Natural killer cell (primary cell): ENCODE measurements around the gene LRSAM1. TPM values are rescaled to one million over a fixed set of nuclear protein-coding genes. Genes with fewer than 3 reads are reported as not detected.

Source experiments
- ATAC-seq, 3 donors: fragments of 150-1000 bp in 2 of 3; fragments of 200-7000 bp in 1 of 3; cut with Tn5 transposase; 1 replicate in 1 of 3; 2 replicates in 2 of 3; pipeline ENCODE4 v1.10.0; 2021; ENCODE audit warnings: mild to moderate bottlenecking in 2 of 3, moderate library complexity in 2 of 3
- DNase-seq, 2 donors: peaks; one replicate each; pipeline versions ENCODE4 v3.0.0 to v3.0.0-alpha.2; 2013 to 2021; ENCODE audit warnings: mixed read lengths in 1 of 2
- H3K27ac ChIP-seq: one replicate; pipeline ENCODE4 v1.5.1; 2013; ENCODE audit warnings: mild to moderate bottlenecking, low read length
- H3K27me3 ChIP-seq: one replicate; pipeline ENCODE4 v1.6.1; 2013; ENCODE audit warnings: low read length; ENCODE audit not compliant: control insufficient read depth, insufficient read depth
- H3K36me3 ChIP-seq: one replicate; pipeline ENCODE4 v1.6.1; 2013; ENCODE audit warnings: low read length; ENCODE audit not compliant: control insufficient read depth, insufficient read depth
- H3K4me1 ChIP-seq: one replicate; pipeline ENCODE4 v1.6.1; 2013; ENCODE audit warnings: low read length; ENCODE audit not compliant: control insufficient read depth, insufficient read depth
- H3K4me3 ChIP-seq: one replicate; pipeline ENCODE4 v1.5.1; 2013; ENCODE audit warnings: low read length
- H3K9me3 ChIP-seq: one replicate; pipeline ENCODE4 v1.6.1; 2013; ENCODE audit warnings: low read length; ENCODE audit not compliant: control insufficient read depth, insufficient read depth
- H3K27ac Mint-ChIP-seq, 2 donors: one replicate each; pipeline ENCODE4 v1.8.0; 2022; ENCODE audit warnings: mild to moderate bottlenecking in 2 of 2, mixed read lengths in 2 of 2, moderate library complexity in 1 of 2
- H3K27me3 Mint-ChIP-seq, 2 donors: one replicate each; pipeline ENCODE4 v1.8.0; 2022; ENCODE audit warnings: low read depth in 2 of 2, mixed read lengths in 2 of 2
- H3K36me3 Mint-ChIP-seq: one replicate; pipeline ENCODE4 v1.8.0; 2022; ENCODE audit warnings: mixed read lengths
- H3K4me1 Mint-ChIP-seq, 2 donors: one replicate each; pipeline ENCODE4 v1.8.0; 2022; ENCODE audit warnings: mixed read lengths in 2 of 2
- H3K4me3 Mint-ChIP-seq: one replicate; pipeline ENCODE4 v1.8.0; 2022; ENCODE audit warnings: mild to moderate bottlenecking, moderate library complexity, mixed read lengths
- H3K9me3 Mint-ChIP-seq, 2 donors: one replicate each; pipeline ENCODE4 v1.8.0; 2022; ENCODE audit warnings: mixed read lengths in 2 of 2
- CTCF ChIP-seq: fragments of 200-600 bp; IDR thresholded peaks from one replicate; pipeline ENCODE4 v1.8.0; 2022; ENCODE audit warnings: antibody characterized with exemption
- WGBS: methylation state at CpG from one replicate; pipeline ENCODE4 v1.1.7; 2013; ENCODE audit warnings: missing lambda C conversion rate; ENCODE audit not compliant: insufficient coverage; 5-methylcytosine and 5-hydroxymethylcytosine counted together
- intact Hi-C: fragments of 100-400 bp; cut with micrococcal nuclease; formaldehyde crosslinking; loops from one replicate; pipeline ENCODE4 v1.14.2; 2022
- total RNA-seq, 4 donors: library from RNA; stranded (reverse); fragments of 120-200 nt in 1 of 4; gene quantifications; one replicate each; pipeline versions ENCODE4 v1.2.3 to v1.2.4, GENCODE V29; 2013 to 2022

LRSAM1 gene
- total RNA-seq, 3 donors from 2014 or later (not counting 1 experiment from before 2014, with no cell fraction given) = 17.4 to 24.6 (median 20.7) TPM

GRCh38 chr9:127522727-127523126 is 71.4 kb downstream of the LRSAM1 start:
- Histone ChIP-seq H3K4me3 (no peak overlapping the region), H3K4me1 (peaks cover 14% of the 10 kb centered on the region), H3K9me3 (peaks cover 27% of the 10 kb centered on the region), H3K27me3 (no peaks in the 10 kb centered on the region), H3K27ac (no peak overlapping the region), H3K36me3 (no peaks in the 10 kb centered on the region)
- intact Hi-C loops = no loop called here
- Mint-ChIP-seq H3K36me3 (no peaks in the 10 kb centered on the region), H3K27me3 (no peaks in the 10 kb centered on the region), H3K4me3 (no peak overlapping the region), H3K4me1 (peaks cover 0 to 9% of the 10 kb centered on the region in 2 donors), H3K27ac (no peak overlapping the region), H3K9me3 (peaks cover 0 to 4% of the 10 kb centered on the region in 2 donors)
- ATAC-seq = no peak
- WGBS = 75% methylated on average over 2 of the region's 2 CpGs
- no peak for TF ChIP-seq CTCF
- no peak for DNase-seq

GRCh38 chr9:127523312-127523851 is 72.1 kb downstream of the LRSAM1 start:
- Mint-ChIP-seq H3K4me3 (no peak overlapping the region), H3K27me3 (no peaks in the 10 kb centered on the region), H3K27ac (no peak overlapping the region), H3K36me3 (no peaks in the 10 kb centered on the region), H3K9me3 (peaks cover 0 to 4% of the 10 kb centered on the region in 2 donors), H3K4me1 (peaks cover 0 to 9% of the 10 kb centered on the region in 2 donors)
- Histone ChIP-seq H3K4me1 (peaks cover 14% of the 10 kb centered on the region), H3K9me3 (peaks cover 27% of the 10 kb centered on the region), H3K27ac (no peak overlapping the region), H3K36me3 (no peaks in the 10 kb centered on the region), H3K4me3 (no peak overlapping the region), H3K27me3 (no peaks in the 10 kb centered on the region)
- peak; percentile 14 for TF ChIP-seq CTCF
- 94% methylated on average over 9 of the region's 9 CpGs for WGBS
- ATAC-seq (no peak), DNase-seq (peak in 1 of 2 donors; percentile 39)
- intact Hi-C loops = no loop called here

- no peak for TF ChIP-seq CTCF
These were observed 73.1 kb downstream of the LRSAM1 start for GRCh38 chr9:127524373-127524772.

More at GRCh38 chr9:127524373-127524772, 73.1 kb downstream of the LRSAM1 start:
- peaks cover 0 to 3% of the 10 kb centered on the region in 2 donors for H3K4me1 Mint-ChIP-seq
- intact Hi-C loops = no loop called here
- Histone ChIP-seq H3K27me3 (no peaks in the 10 kb centered on the region), H3K36me3 (no peaks in the 10 kb centered on the region), H3K27ac (no peak overlapping the region), H3K4me3 (no peak overlapping the region), H3K4me1 (peaks cover 6% of the 10 kb centered on the region), H3K9me3 (peaks cover 27% of the 10 kb centered on the region)
- H3K27me3 Mint-ChIP-seq = no peaks in the 10 kb centered on the region
- no peak overlapping the region for H3K27ac Mint-ChIP-seq
- no peaks in the 10 kb centered on the region for H3K36me3 Mint-ChIP-seq
- H3K4me3 Mint-ChIP-seq = no peak overlapping the region
- WGBS = 97% methylated on average over 6 of the region's 6 CpGs
- H3K9me3 Mint-ChIP-seq = peaks cover 0 to 4% of the 10 kb centered on the region in 2 donors
- DNase-seq (no peak), ATAC-seq (no peak)
